GM20000 (cell line): ENCODE results near the gene GEMIN7.

Source experiments
- DNase-seq: peaks from one replicate; pipeline ENCODE4 v3.0.0; 2012; ENCODE audit warnings: low spot score
- CTCF ChIP-seq: IDR thresholded peaks from 2 replicates; pipeline ENCODE4 v1.5.1; 2012; ENCODE audit warnings: mild to moderate bottlenecking, control low read depth; ENCODE audit errors: extremely low read depth, missing control alignments

GEMIN7 gene

GRCh38 chr19:45066921-45067661, 12.0 kb upstream of the GEMIN7 start:
- DNase-seq: no peak
- TF ChIP-seq CTCF: no peak

- no peak for TF ChIP-seq CTCF
- no peak for DNase-seq
Measured at GRCh38 chr19:45068041-45068440, 11.0 kb upstream of the GEMIN7 start.

GRCh38 chr19:45069056-45069455, 10.0 kb upstream of the GEMIN7 start:
- DNase-seq: no peak
- TF ChIP-seq CTCF: no peak

GRCh38 chr19:45070214-45070613, 8.8 kb upstream of the GEMIN7 start:
- no peak for TF ChIP-seq CTCF

GRCh38 chr19:45070861-45071544, 8.1 kb upstream of the GEMIN7 start:
- no peak for TF ChIP-seq CTCF
- DNase-seq: no peak

More at GRCh38 chr19:45070214-45070613, 8.8 kb upstream of the GEMIN7 start:
- DNase-seq: no peak

- DNase-seq: no peak
Measured at GRCh38 chr19:45071545-45071938, 7.5 kb upstream of the GEMIN7 start.

More at GRCh38 chr19:45071545-45071938, 7.5 kb upstream of the GEMIN7 start:
- no peak for TF ChIP-seq CTCF
